GM12873 (cell line): ENCODE data around the gene SLC44A2.

Experiments used
- CTCF ChIP-seq: IDR thresholded peaks from 2 replicates; pipeline ENCODE4 v1.5.1; 2012; ENCODE audit warnings: low read depth, mild to moderate bottlenecking, moderate library complexity, low read length, control low read depth; ENCODE audit not compliant: insufficient read depth; ENCODE audit errors: missing control alignments

Gene SLC44A2

GRCh38 chr19:10625003-10625761 is at the start of gene SLC44A2:
Gene SLC44A2 (plus strand): TSS chr19:10625553. CDS start chr19:10625634, 81 bp downstream.
- no peak for TF ChIP-seq CTCF

- TF ChIP-seq CTCF, result no peak
These were observed 47.4 kb upstream of the SLC44A2 start for GRCh38 chr19:10577951-10578350.

DNA sequence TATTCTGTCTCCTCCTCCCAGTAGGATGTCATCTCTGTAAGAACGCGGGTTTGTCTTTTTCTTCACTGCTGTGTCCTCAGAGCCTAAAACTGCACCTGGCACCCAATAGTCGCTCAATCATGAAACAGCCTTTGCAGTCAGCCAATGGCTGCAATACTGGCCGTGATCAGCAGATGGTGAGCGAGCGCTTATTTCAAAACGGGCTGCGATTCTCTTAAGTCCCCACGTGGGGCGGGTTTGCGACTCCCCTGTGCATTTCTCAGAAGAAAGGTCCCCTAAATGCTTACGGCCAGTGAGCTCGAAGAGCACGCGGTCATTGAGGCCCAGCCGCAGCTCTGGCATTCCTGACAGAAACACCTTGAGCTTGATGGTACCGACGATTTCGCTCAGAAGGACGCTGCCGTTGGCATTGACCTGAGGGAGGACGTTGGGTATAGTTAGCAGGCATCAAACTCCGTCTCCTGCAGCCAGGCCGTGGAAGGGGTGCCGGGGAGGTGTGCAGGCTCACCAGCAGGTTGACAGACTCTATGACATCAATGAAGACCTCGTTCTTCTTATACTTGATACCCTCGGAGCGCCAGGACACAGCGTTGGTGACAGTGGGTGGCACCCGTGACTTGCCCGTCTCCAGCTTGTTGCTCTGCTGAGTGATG is 44.2 kb upstream of the SLC44A2 start:
- peak; percentile 100 for TF ChIP-seq CTCF

- no peak for TF ChIP-seq CTCF
These were observed 43.3 kb upstream of the SLC44A2 start for GRCh38 chr19:10582091-10582490.

- TF ChIP-seq CTCF, result no peak
These were observed 42.1 kb upstream of the SLC44A2 start for GRCh38 chr19:10583036-10583776.

- TF ChIP-seq CTCF, result no peak
These were observed 39.0 kb upstream of the SLC44A2 start for GRCh38 chr19:10586396-10586795.

- TF ChIP-seq CTCF, result no peak
These were observed 38.1 kb upstream of the SLC44A2 start, which contains the start of gene AP1M2 for GRCh38 chr19:10587022-10587838. Gene AP1M2 (minus strand): TSS chr19:10587312. CDS start chr19:10587231, 81 bp downstream.
